ENCODE measurements around the gene APOH.

APOH gene

DNA sequence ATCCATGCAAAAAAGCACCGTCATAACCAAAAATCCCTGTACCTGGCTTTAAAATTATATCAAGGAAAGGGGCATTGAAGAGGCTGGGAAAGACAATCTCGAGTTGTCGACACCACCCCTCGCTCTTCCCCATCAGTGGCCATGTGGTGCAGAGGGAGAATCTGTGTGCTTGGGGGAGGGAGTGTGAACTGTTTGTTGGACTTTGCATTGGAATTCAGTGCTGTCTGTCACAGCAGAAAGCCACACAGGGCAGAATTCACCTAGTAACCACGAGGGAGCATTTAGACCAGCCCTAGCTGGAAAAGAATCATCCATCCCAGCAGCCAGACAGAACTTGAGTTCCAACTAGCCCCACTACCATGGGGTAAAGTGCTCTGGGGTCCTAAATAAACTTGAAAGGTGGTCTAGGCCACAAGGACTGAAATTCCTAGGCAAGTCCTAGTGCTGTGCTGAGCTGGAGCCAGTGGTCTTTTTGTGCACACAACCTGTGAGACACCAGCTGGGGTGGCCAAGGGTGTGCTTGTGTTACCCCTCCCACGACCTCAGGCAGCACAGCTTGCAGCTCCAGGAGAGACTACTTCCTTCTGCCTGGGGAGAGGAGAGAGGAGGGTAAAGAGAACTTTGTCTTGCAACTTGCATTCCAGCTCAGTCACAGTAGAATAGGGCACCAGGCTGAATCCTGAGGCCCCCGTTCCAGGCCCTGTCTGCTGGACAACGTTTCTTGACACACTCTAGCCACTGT lies 25.8 kb downstream of the APOH start:
- TF ChIP-seq, protein P1, sequence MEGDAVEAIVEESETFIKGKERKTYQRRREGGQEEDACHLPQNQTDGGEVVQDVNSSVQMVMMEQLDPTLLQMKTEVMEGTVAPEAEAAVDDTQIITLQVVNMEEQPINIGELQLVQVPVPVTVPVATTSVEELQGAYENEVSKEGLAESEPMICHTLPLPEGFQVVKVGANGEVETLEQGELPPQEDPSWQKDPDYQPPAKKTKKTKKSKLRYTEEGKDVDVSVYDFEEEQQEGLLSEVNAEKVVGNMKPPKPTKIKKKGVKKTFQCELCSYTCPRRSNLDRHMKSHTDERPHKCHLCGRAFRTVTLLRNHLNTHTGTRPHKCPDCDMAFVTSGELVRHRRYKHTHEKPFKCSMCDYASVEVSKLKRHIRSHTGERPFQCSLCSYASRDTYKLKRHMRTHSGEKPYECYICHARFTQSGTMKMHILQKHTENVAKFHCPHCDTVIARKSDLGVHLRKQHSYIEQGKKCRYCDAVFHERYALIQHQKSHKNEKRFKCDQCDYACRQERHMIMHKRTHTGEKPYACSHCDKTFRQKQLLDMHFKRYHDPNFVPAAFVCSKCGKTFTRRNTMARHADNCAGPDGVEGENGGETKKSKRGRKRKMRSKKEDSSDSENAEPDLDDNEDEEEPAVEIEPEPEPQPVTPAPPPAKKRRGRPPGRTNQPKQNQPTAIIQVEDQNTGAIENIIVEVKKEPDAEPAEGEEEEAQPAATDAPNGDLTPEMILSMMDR (conservative IDR thresholded peaks at IDR 0.05; ENCODE audit: low read depth): no peak
- POLR2A ChIA-PET (ENCODE audit: low non-redundant PET): no interaction called here
- CTCF ChIA-PET: interaction anchor here (0.6 kb wide), 1 partner anchor 460 kb away, joined by 3 read pairs; no protein-coding TSS in a partner anchor
- no peak overlapping the region for H3K27ac ChIP-seq
- DNase-seq (ENCODE audit: low spot score): no peak

DNA sequence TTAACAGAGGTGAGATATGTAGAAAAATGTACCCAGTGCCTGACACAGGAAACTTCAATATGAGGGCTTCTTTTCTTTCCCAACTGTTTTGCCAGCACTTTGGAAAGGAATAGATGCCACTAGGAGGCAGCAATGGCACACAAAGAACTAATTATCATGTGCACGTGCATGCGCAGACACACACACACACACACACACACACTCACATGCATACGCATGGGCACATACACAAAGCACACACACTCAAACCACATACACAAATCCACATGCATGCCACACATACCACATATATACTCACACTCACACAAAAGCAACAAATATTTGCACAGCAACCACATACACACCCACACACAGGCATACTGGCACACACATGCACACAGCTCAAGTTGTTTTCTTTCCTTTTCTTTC lies 28.5 kb downstream of the APOH start:
- TF ChIP-seq, protein P1 (conservative IDR thresholded peaks at IDR 0.05; ENCODE audit: low read depth): peak; percentile 75
- DNase-seq (ENCODE audit: low spot score): peak; percentile 38
- no peak overlapping the region for H3K27ac ChIP-seq
- CTCF ChIA-PET: interaction anchor here (0.6 to 0.7 kb wide), 3 partner anchors 180 to 425 kb away, joined by 3 read pairs; no protein-coding TSS in a partner anchor
- POLR2A ChIA-PET (ENCODE audit: low non-redundant PET): no interaction called here

DNA sequence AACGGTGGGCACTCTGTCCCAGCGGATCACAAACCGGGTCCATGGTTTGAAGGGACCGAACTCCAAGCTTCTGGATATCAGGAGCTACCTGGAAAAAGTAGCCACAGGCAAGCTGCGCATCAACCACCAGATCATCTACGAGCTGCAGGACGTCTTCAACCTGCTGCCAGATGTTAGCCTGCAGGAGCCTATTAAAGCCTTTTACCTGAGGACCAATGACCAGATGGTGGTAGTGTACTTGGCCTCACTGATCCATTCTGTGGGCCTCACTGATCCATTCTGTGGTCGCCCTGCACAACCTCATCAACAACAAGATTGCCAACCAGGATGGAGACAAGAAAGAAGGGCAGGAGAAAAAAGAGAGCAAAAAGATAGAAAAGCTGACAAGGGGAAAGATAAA lies 31.0 kb downstream of the APOH start:
- POLR2A ChIA-PET (ENCODE audit: low non-redundant PET): no interaction called here
- TF ChIP-seq, protein P1 (conservative IDR thresholded peaks at IDR 0.05; ENCODE audit: low read depth): no peak
- CTCF ChIA-PET: interaction anchor here (0.6 kb wide), 1 partner anchor 58 kb away, joined by 3 read pairs; no protein-coding TSS in a partner anchor
- no peak for DNase-seq (ENCODE audit: low spot score)
- H3K27ac ChIP-seq: no peak overlapping the region

DNA sequence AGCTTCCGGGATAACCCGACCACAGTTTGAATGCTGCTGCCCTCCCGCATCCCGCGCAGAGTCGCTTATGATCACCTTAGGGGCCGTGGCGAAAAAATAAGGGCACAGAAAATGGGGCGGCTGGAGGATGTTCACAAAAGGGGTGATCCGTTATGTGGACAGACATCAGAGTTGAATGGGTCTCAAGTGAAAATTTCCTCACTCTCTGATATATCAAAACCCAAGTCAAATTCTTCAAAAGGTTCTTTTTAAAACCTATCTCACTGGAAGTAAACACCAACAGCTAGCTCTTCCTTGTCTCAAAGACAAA lies 36.9 kb downstream of the APOH start:
- peak overlapping the region; percentile 71 for H3K27ac ChIP-seq
- TF ChIP-seq, protein P1 (conservative IDR thresholded peaks at IDR 0.05; ENCODE audit: low read depth): no peak
- POLR2A ChIA-PET (ENCODE audit: low non-redundant PET): no interaction called here
- no peak for DNase-seq (ENCODE audit: low spot score)
- CTCF ChIA-PET: no interaction called here

DNA sequence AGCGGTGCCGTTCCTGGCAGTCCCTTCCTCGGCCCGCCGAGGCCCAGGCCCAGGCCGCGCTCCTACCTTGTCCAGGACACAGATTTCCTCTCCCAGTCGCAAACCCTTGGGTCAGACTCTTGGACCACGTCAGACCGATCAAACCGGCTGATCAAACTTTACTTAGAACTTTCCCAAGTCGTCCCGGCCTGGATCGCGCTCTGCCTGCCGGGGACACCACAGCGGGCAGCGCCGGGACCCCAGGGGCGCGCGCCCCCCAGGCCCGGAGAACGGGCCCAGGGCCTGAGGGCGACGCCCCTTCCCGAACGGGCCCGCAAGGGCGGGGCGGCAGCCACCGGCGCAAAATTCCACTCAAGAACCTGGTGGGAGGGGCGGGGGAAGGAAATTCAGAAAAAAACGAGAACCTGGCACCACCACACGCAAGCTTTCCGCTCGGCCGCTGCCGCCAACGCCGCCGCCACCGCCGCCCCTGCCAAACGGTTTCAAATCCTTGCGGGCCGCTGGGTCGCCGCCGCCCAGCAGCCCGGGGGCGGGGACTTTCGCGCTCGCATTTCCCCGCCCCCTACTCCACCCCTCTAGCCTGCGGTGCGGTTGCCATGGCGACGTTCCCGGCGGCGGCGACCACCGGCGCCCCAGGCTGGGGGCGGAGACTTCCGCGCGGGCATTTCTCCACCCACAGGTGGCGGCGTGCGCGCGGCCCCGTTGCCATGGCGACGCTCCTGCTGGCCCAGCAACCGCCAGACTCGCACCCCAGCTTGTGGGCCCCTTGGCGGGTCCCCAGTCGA lies 37.4 kb downstream of the APOH start, which contains the start of gene CEP112:
CEP112 (minus strand) TSS at position 541 of the 785 bp plus-strand sequence.
- peak; percentile 61 for DNase-seq (ENCODE audit: low spot score)
- POLR2A ChIA-PET (ENCODE audit: low non-redundant PET): no interaction called here

More for the DNA sequence above, 37.4 kb downstream of the APOH start, which contains the start of gene CEP112:
- TF ChIP-seq, protein P1 (conservative IDR thresholded peaks at IDR 0.05; ENCODE audit: low read depth): no peak
- CTCF ChIA-PET: interaction anchor here (0.6 kb wide), 1 partner anchor 540 kb away, joined by 3 read pairs; no protein-coding TSS in a partner anchor
- peak within 1 kb of the TSS; percentile 71 for H3K27ac ChIP-seq
